Measurements from ENCODE around the gene ACIN1. TPM values are rescaled to one million over a fixed set of nuclear protein-coding genes. Genes with fewer than 3 reads are reported as not detected.
A peak's percentile ranks its signal among the peaks of the same experiment; 100 is the strongest.

Gene ACIN1
- total and polyA plus RNA-seq, 2 of the 8 experiments (the other 6 are each of a cell fraction or from before 2014, with no cell fraction given): 132 to 233 TPM

DNA sequence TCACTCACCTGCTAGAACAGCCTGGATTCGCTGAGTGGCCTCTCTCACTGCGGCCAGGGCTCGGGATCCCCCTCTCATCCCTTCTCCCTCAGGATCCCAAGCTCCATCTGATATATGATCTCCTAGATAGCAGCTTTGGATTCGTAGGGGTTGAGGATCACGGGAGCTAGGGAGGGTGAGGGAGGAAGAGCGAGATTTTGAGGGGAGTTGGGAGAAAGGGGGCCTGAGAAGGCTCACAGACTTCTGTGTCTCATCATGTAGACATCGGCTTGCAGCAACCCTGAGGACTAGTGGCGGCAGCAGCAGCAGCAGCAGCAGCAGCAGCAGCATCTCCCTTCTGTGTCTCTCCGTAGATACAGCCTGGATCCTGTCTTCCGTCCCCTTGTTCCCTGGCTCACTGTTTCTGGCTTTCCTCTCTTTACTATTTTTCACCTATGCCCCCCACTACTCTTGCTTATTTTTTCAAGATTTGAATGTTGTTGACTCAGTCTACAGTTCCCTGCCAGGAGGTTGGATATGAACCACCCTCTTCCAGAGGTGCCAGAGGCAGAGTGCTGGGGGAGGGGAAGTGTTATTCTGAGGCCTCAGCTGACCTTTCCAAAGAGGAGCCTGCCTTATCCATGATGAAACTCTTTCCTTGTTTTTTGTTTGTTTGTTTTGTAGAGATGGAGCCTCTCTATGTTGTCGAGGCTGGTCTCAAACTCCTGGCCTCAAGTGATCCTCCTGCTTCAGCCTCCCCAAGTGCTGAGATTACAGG, 9.8 kb upstream of the ACIN1 start, which contains the start of gene CIROP:
Gene CIROP, minus strand, starts transcription at position 399 of the 757 bp plus-strand sequence. Its CDS starts 69 bp downstream, at position 330.
- Histone ChIP-seq H3K4me3 (ENCODE audit: extremely low read depth in 1 of 4, insufficient read depth in 2 of 4, low read depth in 3 of 4, low read length in 4 of 4) (no peak within 1 kb of the TSS; a peak in 1 of 8 replicates), H4K8ac (ENCODE audit: extremely low read depth, insufficient read depth, low read length) (no peak within 1 kb of the TSS), H3K79me1 (ENCODE audit: low read depth, low read length) (no peaks in the 10 kb centered on the region), H3K9me3 (ENCODE audit: insufficient read depth in 2 of 2, low read depth in 1 of 2, low read length in 1 of 2) (peaks cover 3 to 4% of the 10 kb centered on the region in 2 experiments; a peak in 2 of 4 replicates), H3K14ac (ENCODE audit: insufficient read length) (no peak within 1 kb of the TSS), H3K23me2 (ENCODE audit: low read depth, low read length) (no peaks in the 10 kb centered on the region), H2AK5ac (ENCODE audit: low read depth, low read length) (0 out of 2 replicates have a peak within 1 kb of the TSS, but pooled peaks have one; percentile 17), H4K91ac (replicated peaks; ENCODE audit: insufficient read length, low read length) (no peak within 1 kb of the TSS), H2BK20ac (ENCODE audit: low read length) (no peak within 1 kb of the TSS), H3K4me2 (ENCODE audit: insufficient read depth in 1 of 2, low read depth in 2 of 2, low read length in 2 of 2) (peak within 1 kb of the TSS in 1 of 2 experiments; percentile 17; a peak in 1 of 4 replicates), H3K79me2 (ENCODE audit: control insufficient read depth in 1 of 2, insufficient read depth in 2 of 2, low read length in 2 of 2) (no peaks in the 10 kb centered on the region), H2BK5ac (ENCODE audit: low read depth, low read length) (no peak within 1 kb of the TSS; the same call in 1 of the 2 replicates), H3K4ac (replicated peaks; ENCODE audit: insufficient read length, low read depth, low read length) (no peak within 1 kb of the TSS), H3K4me1 (replicated peaks in 1 of 4; ENCODE audit: control insufficient read depth in 3 of 4, insufficient read depth in 4 of 4, low read length in 3 of 4) (peaks cover 6 to 15% (median 9%) of the 10 kb centered on the region in 4 experiments; a peak in 4 of 7 replicates), H3K56ac (replicated peaks; ENCODE audit: insufficient read length, low read depth, low read length) (no peak within 1 kb of the TSS), H2BK120ac (replicated peaks; ENCODE audit: low read depth, low read length) (no peak within 1 kb of the TSS), H2AFZ (ENCODE audit: low read length) (no peak within 1 kb of the TSS; the same call in 1 of the 2 replicates), H4K20me1 (replicated peaks in 1 of 2; ENCODE audit: control insufficient read depth in 1 of 2, insufficient read depth in 2 of 2, low read length in 2 of 2) (no peaks in the 10 kb centered on the region), H3K27ac (ENCODE audit: low read depth, low read length) (no peak within 1 kb of the TSS), H3K9ac (replicated peaks in 1 of 4; ENCODE audit: extremely low read depth in 1 of 4, low read depth in 3 of 4, low read length in 3 of 4) (no peak within 1 kb of the TSS; a peak in 1 of 7 replicates), H3K36me3 (ENCODE audit: control insufficient read depth in 2 of 4, insufficient read depth in 4 of 4, low read length in 3 of 4) (no peaks in the 10 kb centered on the region), H3K23ac (ENCODE audit: insufficient read length) (no peak within 1 kb of the TSS), H3K27me3 (replicated peaks in 1 of 4; ENCODE audit: control insufficient read depth in 3 of 4, extremely low read depth in 1 of 4, insufficient read depth in 3 of 4, low read length in 3 of 4) (no peaks in the 10 kb centered on the region; a peak in 2 of 7 replicates), H2BK15ac (ENCODE audit: low read length) (peak within 1 kb of the TSS; percentile 12; the same call in 1 of the 2 replicates), H2BK12ac (ENCODE audit: low read depth, low read length) (peak within 1 kb of the TSS; percentile 75; the same call in 1 of the 2 replicates), H4K5ac (ENCODE audit: insufficient read length, low read depth, low read length) (no peak within 1 kb of the TSS), H3K18ac (ENCODE audit: extremely low read depth, low read length) (peak within 1 kb of the TSS; percentile 75; the same call in 1 of the 2 replicates)
- DNase-seq (ENCODE audit: low read depth in 1 of 2, low spot score in 2 of 2) (peak in 1 of 2 experiments; percentile 45), FAIRE-seq (no peak)
- ChIA-PET CTCF (ENCODE audit: partially characterized antibody) (interaction anchor here (1.4 kb wide), 2 partner anchors 9 to 34 kb away, joined by 4 to 7 read pairs; no protein-coding TSS in a partner anchor), POLR2A (ENCODE audit: partially characterized antibody) (interaction anchor here (0.6 to 3.0 kb wide), 4 partner anchors 10 to 154 kb away, joined by 3 to 14 read pairs (median 9); partner anchors contain the start of genes ACIN1 and C14orf119)
- 57 to 100% methylated on average over 1 to 11 of the region's 11 CpGs for WGBS, 2 experiments (ENCODE audit: extremely low coverage in 1 of 2, insufficient coverage in 1 of 2, insufficient read length in 1 of 2, insufficient replicate concordance in 2 of 2, low coverage in 1 of 2, low lambda C conversion rate in 2 of 2, missing lambda C conversion rate in 1 of 2)
- TF ChIP-seq KDM1A (IDR thresholded peaks at IDR 0.05; ENCODE audit: borderline replicate concordance, low read length): no peak
- TF ChIP-seq MAFK (IDR thresholded peaks at IDR 0.05; ENCODE audit: low read depth, low read length): no peak
- TF ChIP-seq CHD2 (IDR thresholded peaks at IDR 0.05; ENCODE audit: low read length): no peak
- no peak for TF ChIP-seq SIRT6 (IDR thresholded peaks at IDR 0.05; ENCODE audit: low read length)
- TF ChIP-seq BACH1 (IDR thresholded peaks at IDR 0.05; ENCODE audit: low read length): no peak
- no peak for TF ChIP-seq FOSL1 (IDR thresholded peaks at IDR 0.05; ENCODE audit: insufficient read depth, low read depth, low read length)
- TF ChIP-seq SIN3A (conservative IDR thresholded peaks at IDR 0.05 in 1 of 2, IDR thresholded peaks at IDR 0.05 in 1 of 2; ENCODE audit: low read depth in 1 of 2, low read length in 2 of 2): no peak
- TF ChIP-seq EP300 (IDR thresholded peaks at IDR 0.05; ENCODE audit: borderline replicate concordance in 1 of 2, low read depth in 2 of 2, low read length in 2 of 2): no peak
